ENCODE measurements around the gene SPEN.
"Not testable (repeated sequence)": the region's sequence is repeated elsewhere in the genome, so short reads cannot be mapped to it uniquely, and the experiment has no call there.

Gene SPEN

GRCh38 chr1:15896841-15897610, 49.5 kb downstream of the SPEN start:
- ATAC-seq; H3K27ac Mint-ChIP-seq; H3K4me3 Mint-ChIP-seq; H3K9me3 Mint-ChIP-seq; DNase-seq (ENCODE audit: low spot score in 2 of 2): not testable (repeated sequence)
- Mint-ChIP-seq H3K36me3 (peaks cover 84% of the 10 kb centered on the region), H3K4me1 (peaks cover 48% of the 10 kb centered on the region)

- Mint-ChIP-seq H3K4me1 (peaks cover 44% of the 10 kb centered on the region), H3K36me3 (peaks cover 75% of the 10 kb centered on the region), H3K9me3 (no peaks in the 10 kb centered on the region), H3K4me3 (no peak overlapping the region), H3K27ac (no peak overlapping the region)
- DNase-seq (ENCODE audit: low spot score in 2 of 2), result no peak
- no peak for ATAC-seq
These were observed 51.8 kb downstream of the SPEN start for GRCh38 chr1:15899266-15899665.

- H3K4me3 Mint-ChIP-seq, result no peak overlapping the region
- DNase-seq (ENCODE audit: low spot score in 2 of 2) (no peak), ATAC-seq (no peak)
- H3K27ac Mint-ChIP-seq, result no peak overlapping the region
- H3K9me3 Mint-ChIP-seq, result no peaks in the 10 kb centered on the region
- peaks cover 79% of the 10 kb centered on the region for H3K36me3 Mint-ChIP-seq
- peaks cover 38% of the 10 kb centered on the region for H3K4me1 Mint-ChIP-seq
These were observed 53.3 kb downstream of the SPEN start for GRCh38 chr1:15900662-15901279.

DNA sequence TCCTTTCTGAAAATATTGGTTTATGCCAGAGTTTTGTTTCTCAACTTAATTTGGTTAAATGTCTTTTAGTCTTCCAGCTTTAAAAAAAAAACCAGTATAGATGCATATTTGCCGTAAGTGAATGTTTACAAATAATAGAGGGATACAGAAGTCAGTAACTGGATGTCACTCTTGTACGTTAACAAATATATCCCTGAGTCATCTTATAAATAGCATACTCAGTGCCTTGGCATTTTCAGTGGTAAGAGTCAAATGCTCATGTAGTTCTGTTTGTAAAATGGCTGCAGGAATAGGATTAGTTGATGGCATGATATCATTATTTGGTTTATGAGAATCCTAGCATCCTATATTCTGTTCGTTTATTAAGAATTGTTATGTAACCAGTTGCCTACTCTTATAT, 55.4 kb downstream of the SPEN start:
- H3K9me3 Mint-ChIP-seq, result no peaks in the 10 kb centered on the region
- H3K4me3 Mint-ChIP-seq, result no peak overlapping the region
- ATAC-seq (no peak), DNase-seq (ENCODE audit: low spot score in 2 of 2) (no peak)
- no peak overlapping the region for H3K27ac Mint-ChIP-seq
- H3K4me1 Mint-ChIP-seq, result peaks cover 28% of the 10 kb centered on the region
- H3K36me3 Mint-ChIP-seq, result peaks cover 82% of the 10 kb centered on the region

- DNase-seq (ENCODE audit: low spot score in 2 of 2) (no peak), ATAC-seq (no peak)
- Mint-ChIP-seq H3K36me3 (peaks cover 99% of the 10 kb centered on the region), H3K27ac (no peak overlapping the region), H3K9me3 (no peaks in the 10 kb centered on the region), H3K4me3 (no peak overlapping the region), H3K4me1 (no peaks in the 10 kb centered on the region)
These were observed 61.1 kb downstream of the SPEN start for GRCh38 chr1:15908597-15908996.

DNA sequence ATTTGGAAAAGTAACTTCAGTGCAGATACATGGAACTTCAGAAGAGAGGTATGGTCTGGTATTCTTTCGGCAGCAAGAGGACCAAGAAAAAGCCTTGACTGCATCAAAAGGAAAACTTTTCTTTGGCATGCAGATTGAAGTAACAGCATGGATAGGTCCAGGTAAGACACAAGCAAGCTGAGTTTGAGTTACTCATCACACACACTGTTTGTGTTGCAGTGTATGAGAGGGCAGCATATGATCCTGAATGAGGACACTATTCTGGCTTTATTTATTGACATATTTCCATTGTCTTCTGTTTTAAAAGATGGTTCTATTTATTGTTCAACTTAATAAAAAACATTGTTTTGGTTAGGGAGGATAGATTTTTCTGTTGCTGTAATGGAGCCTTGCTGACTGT, 63.6 kb downstream of the SPEN start:
- Mint-ChIP-seq H3K36me3 (peaks cover 100% of the 10 kb centered on the region), H3K4me3 (no peak overlapping the region), H3K9me3 (no peaks in the 10 kb centered on the region), H3K27ac (no peak overlapping the region), H3K4me1 (peaks cover 5% of the 10 kb centered on the region)
- ATAC-seq (no peak), DNase-seq (ENCODE audit: low spot score in 2 of 2) (no peak)

GRCh38 chr1:15911927-15912326, 64.4 kb downstream of the SPEN start:
- Mint-ChIP-seq H3K4me1 (peaks cover 13% of the 10 kb centered on the region), H3K27ac (no peak overlapping the region), H3K4me3 (no peak overlapping the region), H3K9me3 (no peaks in the 10 kb centered on the region), H3K36me3 (peaks cover 100% of the 10 kb centered on the region)
- DNase-seq (ENCODE audit: low spot score in 2 of 2), result no peak
- ATAC-seq, result no peak

- H3K4me3 Mint-ChIP-seq; DNase-seq (ENCODE audit: low spot score in 2 of 2); ATAC-seq; H3K9me3 Mint-ChIP-seq: not testable (repeated sequence)
- H3K27ac Mint-ChIP-seq, result peak overlapping the region; percentile 29
- peaks cover 20% of the 10 kb centered on the region for H3K4me1 Mint-ChIP-seq
- H3K36me3 Mint-ChIP-seq, result peaks cover 99% of the 10 kb centered on the region
These were observed 66.1 kb downstream of the SPEN start for GRCh38 chr1:15913607-15914006.

GRCh38 chr1:15915991-15916390, 68.5 kb downstream of the SPEN start:
- peak overlapping the region; percentile 55 for H3K4me3 Mint-ChIP-seq
- H3K9me3 Mint-ChIP-seq, result no peaks in the 10 kb centered on the region
- ATAC-seq, result no peak
- H3K4me1 Mint-ChIP-seq, result peaks cover 34% of the 10 kb centered on the region
- H3K27ac Mint-ChIP-seq, result peak overlapping the region; percentile 82
- no peak for DNase-seq (ENCODE audit: low spot score in 2 of 2)
- H3K36me3 Mint-ChIP-seq, result peaks cover 99% of the 10 kb centered on the region

- peaks cover 36% of the 10 kb centered on the region for H3K4me1 Mint-ChIP-seq
- peaks cover 99% of the 10 kb centered on the region for H3K36me3 Mint-ChIP-seq
These were observed 68.9 kb downstream of the SPEN start for GRCh38 chr1:15916417-15916816.

DNA sequence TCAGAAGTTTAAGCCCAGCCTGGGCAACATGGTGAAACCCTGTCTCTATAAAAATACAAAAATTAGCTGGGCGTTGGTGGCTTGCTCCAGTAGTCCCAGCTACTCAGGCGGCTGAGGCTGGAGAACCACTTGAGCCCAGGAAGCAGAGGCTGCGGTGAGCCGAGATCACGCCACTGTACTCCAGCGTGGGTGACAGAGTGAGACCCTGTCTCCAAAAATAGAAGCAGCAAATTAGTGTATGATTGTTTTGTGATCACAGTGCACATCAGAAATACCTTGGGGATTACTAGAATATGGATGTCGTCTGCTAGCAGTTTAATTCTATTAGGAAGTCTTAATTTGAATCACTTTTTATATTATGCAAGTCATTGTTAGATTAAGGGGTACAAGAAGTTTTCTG, 69.4 kb downstream of the SPEN start:
- Mint-ChIP-seq H3K4me1 (peaks cover 39% of the 10 kb centered on the region), H3K9me3 (no peaks in the 10 kb centered on the region), H3K36me3 (peaks cover 99% of the 10 kb centered on the region), H3K4me3 (peak overlapping the region; percentile 55), H3K27ac (peak overlapping the region; percentile 82)
- DNase-seq (ENCODE audit: low spot score in 2 of 2) (peak in 1 of 2 donors; percentile 73), ATAC-seq (peak; percentile 56)

More at GRCh38 chr1:15916417-15916816, 68.9 kb downstream of the SPEN start:
- DNase-seq (ENCODE audit: low spot score in 2 of 2) (no peak), ATAC-seq (peak; percentile 52)
- Mint-ChIP-seq H3K27ac (peak overlapping the region; percentile 82), H3K4me3 (peak overlapping the region; percentile 55), H3K9me3 (no peaks in the 10 kb centered on the region)

GRCh38 chr1:15918962-15919715, 71.6 kb downstream of the SPEN start:
- ATAC-seq (peak; percentile 98), DNase-seq (ENCODE audit: low spot score in 2 of 2) (peak; percentile 54 to 87)
- H3K4me1 Mint-ChIP-seq, result peaks cover 39% of the 10 kb centered on the region
- H3K9me3 Mint-ChIP-seq, result no peaks in the 10 kb centered on the region
- H3K4me3 Mint-ChIP-seq, result peak overlapping the region; percentile 48
- H3K27ac Mint-ChIP-seq, result peak overlapping the region; percentile 50
- peaks cover 99% of the 10 kb centered on the region for H3K36me3 Mint-ChIP-seq

DNA sequence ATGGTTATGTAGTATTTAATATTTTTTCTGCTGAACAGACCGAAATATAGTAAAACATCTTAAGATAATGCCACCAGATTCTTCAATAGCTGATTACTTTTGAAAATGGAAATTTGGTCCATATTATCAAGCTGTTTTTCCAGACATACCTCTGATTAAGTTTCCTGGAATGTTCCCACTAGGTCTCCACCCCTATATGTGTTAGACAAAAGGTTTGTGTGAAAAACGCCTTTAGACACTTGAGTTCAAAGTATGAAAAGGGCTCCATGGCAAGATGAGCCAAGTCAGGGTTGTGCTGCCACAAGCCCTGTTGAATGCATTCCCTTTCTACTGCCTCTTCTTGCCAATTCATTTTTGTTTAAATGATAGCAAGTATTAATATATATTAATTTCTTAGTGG, 75.7 kb downstream of the SPEN start:
- ATAC-seq, result no peak
- H3K4me1 Mint-ChIP-seq, result peaks cover 27% of the 10 kb centered on the region
- peaks cover 98% of the 10 kb centered on the region for H3K36me3 Mint-ChIP-seq
- no peak for DNase-seq (ENCODE audit: low spot score in 2 of 2)
- no peak overlapping the region for H3K4me3 Mint-ChIP-seq
- no peaks in the 10 kb centered on the region for H3K9me3 Mint-ChIP-seq
- no peak overlapping the region for H3K27ac Mint-ChIP-seq

DNA sequence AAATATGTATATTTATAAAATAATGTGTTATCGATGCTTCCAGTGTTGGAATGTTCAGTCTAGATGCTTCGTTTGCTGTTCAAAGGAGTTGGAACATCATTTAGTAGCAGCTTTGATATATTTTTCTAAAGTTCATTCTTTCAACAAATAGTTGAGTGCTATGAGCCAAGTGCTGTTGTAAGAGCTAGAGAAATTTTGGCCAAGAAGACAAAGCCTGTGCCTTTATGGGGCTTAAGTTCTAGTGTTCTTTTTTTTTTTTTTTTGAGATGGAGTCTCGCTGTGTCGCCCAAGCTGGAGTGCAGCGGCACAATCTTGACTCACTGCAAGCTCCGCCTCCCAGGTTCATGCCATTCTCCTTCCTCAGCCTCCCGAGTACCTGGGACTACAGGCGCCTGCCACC, 78.9 kb downstream of the SPEN start:
- not testable (repeated sequence) for H3K4me3 Mint-ChIP-seq; DNase-seq (ENCODE audit: low spot score in 2 of 2); H3K9me3 Mint-ChIP-seq; ATAC-seq
- H3K36me3 Mint-ChIP-seq, result peaks cover 98% of the 10 kb centered on the region
- H3K4me1 Mint-ChIP-seq, result peaks cover 24% of the 10 kb centered on the region
- H3K27ac Mint-ChIP-seq, result peak overlapping the region; percentile 76
